GM19351 (cell line): ENCODE results near the gene ZNF518A.

Experiments used
- ATAC-seq: cut with Tn5 transposase; IDR thresholded peaks from one replicate; pipeline ENCODE4 v1.9.1; 2021; ENCODE audit warnings: mild to moderate bottlenecking, moderate library complexity; ENCODE audit not compliant: unreplicated experiment

The ZNF518A gene

GRCh38 chr10:96129387-96130325 is at the start of gene ZNF518A:
ZNF518A (plus strand) TSS chr10:96130297; CDS start chr10:96156323, 26,026 bp downstream.
- ATAC-seq: peak; percentile 75

GRCh38 chr10:96082153-96082552 is 47.9 kb upstream of the ZNF518A start:
- ATAC-seq: no peak

GRCh38 chr10:96082748-96083147 is 47.3 kb upstream of the ZNF518A start:
- no peak for ATAC-seq

- no peak for ATAC-seq
Observed at GRCh38 chr10:96089116-96089515, 41.0 kb upstream of the ZNF518A start.

- ATAC-seq: peak; percentile 92
Observed at GRCh38 chr10:96089670-96090462, 40.2 kb upstream of the ZNF518A start.

- no peak for ATAC-seq
Observed at GRCh38 chr10:96090463-96090800, 39.7 kb upstream of the ZNF518A start.

- ATAC-seq: no peak
Observed at GRCh38 chr10:96092999-96093767, 36.9 kb upstream of the ZNF518A start.

- no peak for ATAC-seq
Observed at GRCh38 chr10:96093948-96094347, 36.1 kb upstream of the ZNF518A start.

GRCh38 chr10:96096958-96097357 is 33.1 kb upstream of the ZNF518A start:
- no peak for ATAC-seq

- ATAC-seq: no peak
Observed at GRCh38 chr10:96097865-96098264, 32.2 kb upstream of the ZNF518A start.

- ATAC-seq: no peak
Observed at GRCh38 chr10:96107623-96108038, 22.5 kb upstream of the ZNF518A start.

- ATAC-seq: no peak
Observed at GRCh38 chr10:96112531-96112930, 17.6 kb upstream of the ZNF518A start.

- no peak for ATAC-seq
Observed at GRCh38 chr10:96118604-96119450, 11.3 kb upstream of the ZNF518A start.

- ATAC-seq: no peak
Observed at GRCh38 chr10:96122824-96123223, 7.3 kb upstream of the ZNF518A start.

GRCh38 chr10:96124230-96125141 is 5.6 kb upstream of the ZNF518A start:
- no peak for ATAC-seq

- ATAC-seq: no peak
Observed at GRCh38 chr10:96125142-96125515, 5.0 kb upstream of the ZNF518A start.

GRCh38 chr10:96130326-96130995 is 364 bp downstream of the ZNF518A start:
- peak; percentile 60 for ATAC-seq

- ATAC-seq: no peak
Observed at GRCh38 chr10:96131621-96132020, 1.5 kb downstream of the ZNF518A start.

GRCh38 chr10:96133135-96133534 is 3.0 kb downstream of the ZNF518A start:
- ATAC-seq: no peak
